Measurements from ENCODE around the gene PFN3.

The PFN3 gene

GRCh38 chr5:177359860-177360259, 40.6 kb downstream of the PFN3 start:
- DNase-seq (ENCODE audit: low read depth) = no peak

GRCh38 chr5:177359451-177359851, 41.0 kb downstream of the PFN3 start:
- no peak for DNase-seq (ENCODE audit: low read depth)

- DNase-seq (ENCODE audit: low read depth) = no peak
Observed at GRCh38 chr5:177358370-177358819, 42.1 kb downstream of the PFN3 start.

GRCh38 chr5:177357459-177358351, 42.8 kb downstream of the PFN3 start, which contains the start of gene RGS14:
RGS14 (plus strand) TSS chr5:177357924; CDS start chr5:177358025, 101 bp downstream.
- peak; percentile 42 for DNase-seq (ENCODE audit: low read depth)

GRCh38 chr5:177357146-177357458, 43.4 kb downstream of the PFN3 start:
- DNase-seq (ENCODE audit: low read depth) = no peak

GRCh38 chr5:177356746-177357145, 43.7 kb downstream of the PFN3 start:
- no peak for DNase-seq (ENCODE audit: low read depth)

GRCh38 chr5:177355868-177356168, 44.6 kb downstream of the PFN3 start:
- no peak for DNase-seq (ENCODE audit: low read depth)

- DNase-seq (ENCODE audit: low read depth) = no peak
Observed at GRCh38 chr5:177355162-177355867, 45.1 kb downstream of the PFN3 start.

GRCh38 chr5:177354711-177355110, 45.8 kb downstream of the PFN3 start:
- DNase-seq (ENCODE audit: low read depth) = no peak

- no peak for DNase-seq (ENCODE audit: low read depth)
Observed at GRCh38 chr5:177354256-177354655, 46.2 kb downstream of the PFN3 start.

GRCh38 chr5:177353093-177353492, 47.4 kb downstream of the PFN3 start:
- no peak for DNase-seq (ENCODE audit: low read depth)

- DNase-seq (ENCODE audit: low read depth) = peak; percentile 82
Observed at GRCh38 chr5:177351392-177352329, 48.8 kb downstream of the PFN3 start, which contains the start of gene LMAN2. LMAN2 (minus strand) TSS chr5:177351668; CDS start chr5:177351647, 21 bp downstream.

- DNase-seq (ENCODE audit: low read depth) = no peak
Observed at GRCh38 chr5:177350776-177351391, 49.6 kb downstream of the PFN3 start.
